Epithelial cell of proximal tubule (primary cell): ENCODE results near the gene ERC2. TPM values are rescaled to one million over a fixed set of nuclear protein-coding genes. Genes with fewer than 3 reads are reported as not detected.
A peak's percentile ranks its signal among the peaks of the same experiment; 100 is the strongest.

Experiments used
- DNase-seq: peaks from one replicate; pipeline ENCODE4 v3.0.0-alpha.2; 2011; ENCODE audit warnings: low read depth
- H3K4me3 ChIP-seq: 2 replicates; pipeline ENCODE4 v1.5.1; 2011; ENCODE audit warnings: low read depth, mild to moderate bottlenecking, low read length
- total RNA-seq: library from RNA; depleted of rRNA; stranded (reverse); fragments of >200 nt; gene quantifications from 2 replicates; pipeline ENCODE4 v1.2.3, GENCODE V29; 2015
- TF ChIP-seq, protein P1 (sequence below): conservative IDR thresholded peaks from 2 replicates; pipeline ENCODE4 v1.5.1; 2012; ENCODE audit warnings: low read depth, mild to moderate bottlenecking, low read length

The ERC2 gene
- total RNA-seq, 1 donor from 2014 or later = 2.7 TPM

DNA sequence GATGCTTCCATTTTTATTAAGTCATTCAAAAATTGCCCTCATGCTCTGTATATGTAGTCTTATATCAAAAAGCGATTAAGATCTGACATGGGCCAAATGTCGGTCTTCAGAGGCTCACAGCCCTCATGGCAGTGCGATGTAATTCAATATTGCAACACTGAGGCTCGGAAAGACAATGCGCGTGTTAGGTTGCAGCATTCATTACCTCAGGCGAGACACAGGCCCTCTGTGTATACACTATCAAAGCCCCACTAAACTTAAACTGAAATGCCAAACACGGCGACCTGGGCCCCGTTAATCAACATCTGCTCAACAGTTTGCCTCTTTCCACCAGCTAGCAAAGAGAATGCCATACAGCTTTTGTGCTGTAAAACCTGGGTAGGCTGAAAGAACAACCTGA is 413.4 kb downstream of the ERC2 start:
- TF ChIP-seq, protein P1, sequence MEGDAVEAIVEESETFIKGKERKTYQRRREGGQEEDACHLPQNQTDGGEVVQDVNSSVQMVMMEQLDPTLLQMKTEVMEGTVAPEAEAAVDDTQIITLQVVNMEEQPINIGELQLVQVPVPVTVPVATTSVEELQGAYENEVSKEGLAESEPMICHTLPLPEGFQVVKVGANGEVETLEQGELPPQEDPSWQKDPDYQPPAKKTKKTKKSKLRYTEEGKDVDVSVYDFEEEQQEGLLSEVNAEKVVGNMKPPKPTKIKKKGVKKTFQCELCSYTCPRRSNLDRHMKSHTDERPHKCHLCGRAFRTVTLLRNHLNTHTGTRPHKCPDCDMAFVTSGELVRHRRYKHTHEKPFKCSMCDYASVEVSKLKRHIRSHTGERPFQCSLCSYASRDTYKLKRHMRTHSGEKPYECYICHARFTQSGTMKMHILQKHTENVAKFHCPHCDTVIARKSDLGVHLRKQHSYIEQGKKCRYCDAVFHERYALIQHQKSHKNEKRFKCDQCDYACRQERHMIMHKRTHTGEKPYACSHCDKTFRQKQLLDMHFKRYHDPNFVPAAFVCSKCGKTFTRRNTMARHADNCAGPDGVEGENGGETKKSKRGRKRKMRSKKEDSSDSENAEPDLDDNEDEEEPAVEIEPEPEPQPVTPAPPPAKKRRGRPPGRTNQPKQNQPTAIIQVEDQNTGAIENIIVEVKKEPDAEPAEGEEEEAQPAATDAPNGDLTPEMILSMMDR = no peak
- H3K4me3 ChIP-seq = no peak overlapping the region
- no peak for DNase-seq

DNA sequence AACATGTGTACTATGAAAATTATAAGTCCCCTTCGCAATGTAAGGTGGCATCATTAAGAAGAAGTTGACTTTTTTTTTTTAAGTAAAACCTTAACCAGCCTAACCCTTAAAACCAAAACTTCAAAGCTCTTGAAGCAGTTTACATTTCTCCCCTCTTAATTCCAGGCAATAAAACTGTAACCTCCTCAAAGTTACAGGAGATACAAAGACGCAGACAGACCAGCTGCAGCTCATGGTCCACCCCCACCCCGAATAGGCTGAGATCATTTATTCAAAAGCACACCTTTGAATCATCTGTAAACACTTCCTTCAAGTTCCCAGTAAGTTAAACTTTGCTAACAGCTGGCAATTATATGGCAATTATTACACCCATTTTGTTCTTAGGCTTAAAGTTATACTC is 414.5 kb downstream of the ERC2 start:
- no peak overlapping the region for H3K4me3 ChIP-seq
- no peak for DNase-seq
- TF ChIP-seq, protein P1 = no peak

DNA sequence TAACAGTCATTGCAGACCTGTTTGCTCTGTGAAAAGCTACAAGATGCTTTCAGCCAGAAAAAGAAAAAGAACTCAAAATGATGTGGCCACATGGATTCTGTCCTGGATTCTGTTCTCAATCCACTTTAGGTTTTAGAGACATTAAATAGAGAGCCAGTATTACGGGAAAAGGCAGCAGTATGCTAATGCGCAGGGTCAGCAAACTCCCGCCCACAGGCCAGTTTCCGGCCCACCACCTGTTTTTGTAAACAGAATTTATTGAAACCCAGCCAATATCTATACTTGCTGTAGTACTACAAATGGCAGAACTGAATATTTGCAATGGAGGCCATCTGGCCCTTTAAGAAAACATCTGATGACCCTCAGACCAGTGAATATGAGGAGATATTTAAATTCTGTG is 416.1 kb downstream of the ERC2 start:
- no peak overlapping the region for H3K4me3 ChIP-seq
- TF ChIP-seq, protein P1 = no peak
- no peak for DNase-seq

DNA sequence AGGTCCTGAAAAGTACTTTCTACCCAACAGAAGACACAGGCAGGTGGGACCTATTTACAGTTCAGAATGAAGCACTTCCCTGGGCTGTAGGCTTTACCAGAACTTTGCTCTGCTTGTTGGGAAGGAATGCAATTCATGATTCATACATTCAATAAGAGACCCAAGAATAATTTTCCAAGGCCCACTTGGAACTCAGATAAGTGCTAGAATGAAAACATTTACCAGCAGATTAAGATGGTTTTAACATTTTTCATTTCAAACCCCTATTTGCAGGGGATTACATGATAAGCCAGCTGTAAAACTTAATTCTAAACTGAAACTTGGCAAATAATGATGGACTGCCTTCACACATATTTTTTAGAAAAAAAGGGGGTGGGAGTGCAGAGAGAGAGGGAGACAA is 417.2 kb downstream of the ERC2 start:
- H3K4me3 ChIP-seq = no peak overlapping the region
- TF ChIP-seq, protein P1 = no peak
- no peak for DNase-seq

DNA sequence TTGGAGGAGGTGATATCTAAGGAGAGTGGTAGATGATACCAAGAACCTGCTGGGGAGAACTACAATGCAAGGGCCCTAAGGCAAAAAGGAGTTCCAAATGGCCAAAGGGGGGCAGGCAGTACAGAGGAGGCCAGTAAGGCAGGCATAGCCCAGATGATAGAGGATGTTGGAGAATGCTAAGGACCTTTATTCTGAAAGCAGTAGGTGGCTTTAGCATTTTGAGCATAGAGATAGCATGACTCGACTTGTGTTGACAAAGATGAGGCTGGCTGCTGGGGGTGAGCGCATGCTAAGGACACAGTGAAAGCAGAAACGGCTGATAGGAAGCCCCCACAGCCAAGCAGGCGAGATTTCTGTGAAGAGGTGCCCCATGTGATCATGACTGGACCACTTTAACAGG is 419.3 kb downstream of the ERC2 start:
- TF ChIP-seq, protein P1 = no peak
- no peak for DNase-seq
- H3K4me3 ChIP-seq = no peak overlapping the region

DNA sequence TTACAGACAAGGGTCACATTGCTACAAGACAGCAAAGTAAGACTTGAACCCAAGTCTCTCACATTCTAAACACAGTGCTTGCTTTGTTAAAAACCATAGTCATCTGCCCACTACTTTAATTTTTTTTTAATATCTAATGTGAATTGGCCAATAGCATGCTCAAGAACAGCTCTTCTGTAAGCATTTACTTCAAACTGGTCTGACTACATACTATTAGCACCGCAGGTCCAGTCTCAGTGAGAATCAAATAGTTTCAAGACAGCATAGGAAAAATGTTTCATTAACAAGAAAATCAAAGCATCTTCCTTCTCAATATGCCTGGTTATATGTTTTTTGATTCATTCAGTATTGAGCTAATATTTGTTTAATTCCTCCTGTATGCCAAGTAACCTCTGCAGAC is 419.9 kb downstream of the ERC2 start:
- DNase-seq = no peak
- TF ChIP-seq, protein P1 = no peak
- no peak overlapping the region for H3K4me3 ChIP-seq

DNA sequence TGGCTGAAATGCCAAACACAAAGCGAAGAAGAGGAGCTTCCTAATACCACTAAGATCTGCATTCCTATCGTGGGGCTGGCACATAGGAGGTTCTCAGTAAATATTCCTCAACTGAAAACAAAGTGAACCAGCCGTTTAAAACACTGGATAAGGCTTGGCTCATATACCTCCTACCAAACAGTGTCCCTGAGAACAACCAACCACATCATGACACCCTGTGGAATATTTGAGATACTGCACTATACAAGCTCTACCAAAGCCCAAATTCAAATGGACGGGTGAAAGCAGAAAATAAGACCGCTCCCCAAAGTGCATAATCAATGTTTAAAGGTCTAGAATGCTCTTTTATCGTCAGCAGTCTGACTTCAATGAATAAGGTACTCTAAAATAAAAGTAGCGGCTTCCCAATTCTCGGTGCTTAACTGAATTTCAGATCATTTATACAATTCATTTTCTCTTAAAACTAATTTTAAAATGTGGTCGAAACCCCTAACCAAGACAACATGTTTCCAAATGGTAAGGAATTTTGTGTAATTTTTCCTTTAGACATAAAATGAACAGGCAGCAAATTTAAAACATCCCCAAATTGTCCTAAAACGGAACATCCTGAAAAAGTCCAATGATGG is 425.8 kb downstream of the ERC2 start:
- H3K4me3 ChIP-seq = no peak overlapping the region
- TF ChIP-seq, protein P1 = peak; percentile 76
- DNase-seq = peak; percentile 4
